ENCODE results near the gene OR52N1. TPM values are rescaled to one million over a fixed set of nuclear protein-coding genes. Genes with fewer than 3 reads are reported as not detected.

The OR52N1 gene
- total RNA-seq, 1 donor from 2014 or later, result 0.26 TPM

Other genes starting within 250 kb of the OR52N1 start
- gene OR52H1, start 242.7 kb downstream of the OR52N1 start, total RNA-seq, result 0.73 TPM
- gene OR52B6, start 210.4 kb downstream of the OR52N1 start, total RNA-seq, result not detected
- 13.5 TPM for gene TRIM6, start 194.6 kb downstream of the OR52N1 start, total RNA-seq
- 9.1 TPM for gene TRIM34, start 166.3 kb downstream of the OR52N1 start, total RNA-seq
- gene TRIM5, start 106.2 kb downstream of the OR52N1 start, total RNA-seq, result 34.5 TPM
- gene TRIM22, start 101.5 kb downstream of the OR52N1 start, total RNA-seq, result 86.6 TPM
- 0.26 TPM for gene OR56B1, start 54.8 kb downstream of the OR52N1 start, total RNA-seq
- gene OR52N4, start 37.0 kb downstream of the OR52N1 start, total RNA-seq, result 0.75 TPM
- not detected for gene OR52N5, start 7.9 kb downstream of the OR52N1 start, total RNA-seq
- not detected for gene OR52N2, start 17.7 kb upstream of the OR52N1 start, total RNA-seq
- not detected for gene OR52E6, start 50.6 kb upstream of the OR52N1 start, total RNA-seq
- gene OR52E8, start 66.4 kb upstream of the OR52N1 start, total RNA-seq, result not detected
- not detected for gene OR52E4, start 89.4 kb upstream of the OR52N1 start, total RNA-seq
- gene OR52E5, start 101.9 kb upstream of the OR52N1 start, total RNA-seq, result not detected
- not detected for gene OR56A3, start 151.0 kb upstream of the OR52N1 start, total RNA-seq
- not detected for gene OR56A5, start 177.2 kb upstream of the OR52N1 start, total RNA-seq
- gene OR52L1, start 195.7 kb upstream of the OR52N1 start, total RNA-seq, result not detected
- gene OR56A4, start 215.7 kb upstream of the OR52N1 start, total RNA-seq, result 0.10 TPM
- 0.05 TPM for gene OR56A1, start 239.5 kb upstream of the OR52N1 start, total RNA-seq